ENCODE results near the gene LIPC.
A peak's percentile ranks its signal among the peaks of the same experiment; 100 is the strongest.

Gene LIPC

GRCh38 chr15:58404722-58405121 is 27.1 kb upstream of the LIPC start:
- H3K27me3 ChIP-seq (replicated peaks; ENCODE audit: insufficient read depth, low read length) = no peaks in the 10 kb centered on the region
- H4K20me1 ChIP-seq (ENCODE audit: insufficient read depth, low read length) = no peaks in the 10 kb centered on the region
- H3F3A ChIP-seq (ENCODE audit: insufficient read depth, low read length) = peaks cover 21% of the 10 kb centered on the region
- TF ChIP-seq EZH2 (optimal IDR thresholded peaks at IDR 0.05; ENCODE audit: low read depth, low read length) (no peak), EZH2phosphoT487 (IDR thresholded peaks at IDR 0.05; ENCODE audit: low read length) (no peak)
- TF ChIP-seq, protein P1, sequence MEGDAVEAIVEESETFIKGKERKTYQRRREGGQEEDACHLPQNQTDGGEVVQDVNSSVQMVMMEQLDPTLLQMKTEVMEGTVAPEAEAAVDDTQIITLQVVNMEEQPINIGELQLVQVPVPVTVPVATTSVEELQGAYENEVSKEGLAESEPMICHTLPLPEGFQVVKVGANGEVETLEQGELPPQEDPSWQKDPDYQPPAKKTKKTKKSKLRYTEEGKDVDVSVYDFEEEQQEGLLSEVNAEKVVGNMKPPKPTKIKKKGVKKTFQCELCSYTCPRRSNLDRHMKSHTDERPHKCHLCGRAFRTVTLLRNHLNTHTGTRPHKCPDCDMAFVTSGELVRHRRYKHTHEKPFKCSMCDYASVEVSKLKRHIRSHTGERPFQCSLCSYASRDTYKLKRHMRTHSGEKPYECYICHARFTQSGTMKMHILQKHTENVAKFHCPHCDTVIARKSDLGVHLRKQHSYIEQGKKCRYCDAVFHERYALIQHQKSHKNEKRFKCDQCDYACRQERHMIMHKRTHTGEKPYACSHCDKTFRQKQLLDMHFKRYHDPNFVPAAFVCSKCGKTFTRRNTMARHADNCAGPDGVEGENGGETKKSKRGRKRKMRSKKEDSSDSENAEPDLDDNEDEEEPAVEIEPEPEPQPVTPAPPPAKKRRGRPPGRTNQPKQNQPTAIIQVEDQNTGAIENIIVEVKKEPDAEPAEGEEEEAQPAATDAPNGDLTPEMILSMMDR (IDR thresholded peaks at IDR 0.05; ENCODE audit: low read length) = no peak
- no peak overlapping the region for H2AFZ ChIP-seq (ENCODE audit: low read length)
- no peaks in the 10 kb centered on the region for H3K36me3 ChIP-seq (replicated peaks; ENCODE audit: insufficient read depth, low read length)
- no peak overlapping the region for H3K4me2 ChIP-seq (ENCODE audit: low read depth, low read length)
- H3K27ac ChIP-seq (ENCODE audit: low read length) = no peak overlapping the region
- no peak overlapping the region for H3K4me3 ChIP-seq (ENCODE audit: low read length)
- no peaks in the 10 kb centered on the region for H3K9me2 ChIP-seq (replicated peaks; ENCODE audit: insufficient read depth, low read length)
- no peak for DNase-seq
- H3K9ac ChIP-seq (ENCODE audit: low read length) = no peak overlapping the region
- no peaks in the 10 kb centered on the region for H3K9me3 ChIP-seq (replicated peaks; ENCODE audit: insufficient read depth, low read length)
- H3K79me2 ChIP-seq (ENCODE audit: low read length) = no peaks in the 10 kb centered on the region
- peaks cover 22% of the 10 kb centered on the region for H3K4me1 ChIP-seq (ENCODE audit: low read length)

DNA sequence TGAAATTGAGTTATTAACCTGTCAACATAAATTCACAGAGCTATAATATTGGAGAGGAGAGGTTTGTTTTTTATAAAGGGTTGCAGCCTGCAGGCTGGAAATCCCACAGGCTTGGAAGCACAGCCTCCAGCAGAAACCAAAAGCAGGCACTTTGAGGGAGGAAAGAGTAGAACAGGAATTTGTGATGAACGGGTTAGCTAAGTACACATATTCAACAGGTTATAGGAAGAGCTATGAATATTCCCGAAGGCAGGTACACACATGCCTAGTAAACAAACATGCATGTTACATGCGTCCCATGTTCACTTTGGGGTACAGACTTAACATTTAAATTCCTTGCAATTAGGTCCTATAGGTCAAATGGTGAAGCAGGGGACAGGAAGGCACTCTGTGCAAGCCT is 25.9 kb upstream of the LIPC start:
- Histone ChIP-seq H3K27ac (ENCODE audit: low read length) (no peak overlapping the region), H3K4me1 (ENCODE audit: low read length) (peaks cover 22% of the 10 kb centered on the region), H3K79me2 (ENCODE audit: low read length) (no peaks in the 10 kb centered on the region), H3K27me3 (replicated peaks; ENCODE audit: insufficient read depth, low read length) (no peaks in the 10 kb centered on the region), H3K4me2 (ENCODE audit: low read depth, low read length) (no peak overlapping the region), H2AFZ (ENCODE audit: low read length) (no peak overlapping the region), H4K20me1 (ENCODE audit: insufficient read depth, low read length) (no peaks in the 10 kb centered on the region), H3K4me3 (ENCODE audit: low read length) (no peak overlapping the region), H3K36me3 (replicated peaks; ENCODE audit: insufficient read depth, low read length) (no peaks in the 10 kb centered on the region), H3K9me3 (replicated peaks; ENCODE audit: insufficient read depth, low read length) (no peaks in the 10 kb centered on the region), H3K9ac (ENCODE audit: low read length) (no peak overlapping the region), H3K9me2 (replicated peaks; ENCODE audit: insufficient read depth, low read length) (no peaks in the 10 kb centered on the region), H3F3A (ENCODE audit: insufficient read depth, low read length) (peaks cover 21% of the 10 kb centered on the region)
- TF ChIP-seq EZH2phosphoT487 (IDR thresholded peaks at IDR 0.05; ENCODE audit: low read length) (no peak), EZH2 (optimal IDR thresholded peaks at IDR 0.05; ENCODE audit: low read depth, low read length) (no peak)
- TF ChIP-seq, protein P1 (IDR thresholded peaks at IDR 0.05; ENCODE audit: low read length) = no peak
- no peak for DNase-seq

DNA sequence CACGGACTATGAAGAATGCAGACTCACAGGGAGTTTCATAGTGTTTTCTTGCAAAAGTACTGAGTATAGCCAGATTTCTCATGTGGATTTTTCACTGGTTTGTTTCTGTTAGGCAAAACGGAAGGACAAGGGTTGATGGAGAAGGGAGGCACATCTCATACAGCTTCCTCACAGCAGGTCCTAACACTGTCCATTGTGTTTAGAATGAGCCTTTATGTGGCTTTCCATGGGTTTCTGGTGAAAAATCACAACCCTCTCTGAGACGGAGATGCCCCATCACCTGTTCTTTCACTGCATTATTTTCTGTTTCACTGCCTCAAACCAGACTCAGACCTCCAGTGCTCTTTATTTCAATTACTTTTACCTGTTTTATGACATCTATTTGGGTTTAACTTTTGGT is 25.0 kb upstream of the LIPC start:
- Histone ChIP-seq H3K4me2 (ENCODE audit: low read depth, low read length) (peak overlapping the region; percentile 61), H3K79me2 (ENCODE audit: low read length) (no peaks in the 10 kb centered on the region), H3K27ac (ENCODE audit: low read length) (peak overlapping the region; percentile 64), H3K9me2 (replicated peaks; ENCODE audit: insufficient read depth, low read length) (no peaks in the 10 kb centered on the region), H2AFZ (ENCODE audit: low read length) (peak overlapping the region; percentile 59), H3K4me1 (ENCODE audit: low read length) (peaks cover 22% of the 10 kb centered on the region), H3K27me3 (replicated peaks; ENCODE audit: insufficient read depth, low read length) (no peaks in the 10 kb centered on the region), H3K9ac (ENCODE audit: low read length) (peak overlapping the region; percentile 25; the same call in 1 of the 2 replicates), H3K36me3 (replicated peaks; ENCODE audit: insufficient read depth, low read length) (no peaks in the 10 kb centered on the region), H3K4me3 (ENCODE audit: low read length) (0 out of 2 replicates have a peak overlapping the region, but pooled peaks have one; percentile 18), H3F3A (ENCODE audit: insufficient read depth, low read length) (peaks cover 21% of the 10 kb centered on the region), H4K20me1 (ENCODE audit: insufficient read depth, low read length) (no peaks in the 10 kb centered on the region), H3K9me3 (replicated peaks; ENCODE audit: insufficient read depth, low read length) (no peaks in the 10 kb centered on the region)
- TF ChIP-seq, protein P1 (IDR thresholded peaks at IDR 0.05; ENCODE audit: low read length) = no peak
- TF ChIP-seq EZH2phosphoT487 (IDR thresholded peaks at IDR 0.05; ENCODE audit: low read length) (no peak), EZH2 (optimal IDR thresholded peaks at IDR 0.05; ENCODE audit: low read depth, low read length) (no peak)
- DNase-seq = no peak
